Mesothelial cell of epicardium (in vitro differentiated cells): ENCODE results near the gene CPAMD8. TPM values are rescaled to one million over a fixed set of nuclear protein-coding genes. Genes with fewer than 3 reads are reported as not detected.

Experiments
- DNase-seq, 2 experiments: peaks; one replicate each; pipeline ENCODE4 v3.0.0; 2021; ENCODE audit warnings: low spot score in 2 of 2; ENCODE audit not compliant: unreplicated experiment in 2 of 2
- H3K27ac Mint-ChIP-seq: 2 replicates; pipeline ENCODE4 v1.8.0; 2021; ENCODE audit warnings: mixed read lengths
- H3K27me3 Mint-ChIP-seq: 2 replicates; pipeline ENCODE4 v1.8.0; 2021; ENCODE audit warnings: low read depth, mixed read lengths
- H3K36me3 Mint-ChIP-seq: 2 replicates; pipeline ENCODE4 v1.8.0; 2021; ENCODE audit warnings: mixed read lengths
- H3K4me1 Mint-ChIP-seq: 2 replicates; pipeline ENCODE4 v1.8.0; 2021; ENCODE audit warnings: mixed read lengths
- H3K4me3 Mint-ChIP-seq: 2 replicates; pipeline ENCODE4 v1.8.0; 2021; ENCODE audit warnings: mild to moderate bottlenecking, moderate library complexity, mixed read lengths
- H3K9me3 Mint-ChIP-seq: 2 replicates; pipeline ENCODE4 v1.8.0; 2021; ENCODE audit warnings: mixed read lengths
- total RNA-seq: library from RNA; stranded (reverse); gene quantifications from 3 replicates; pipeline ENCODE4 v1.2.1, GENCODE V29; 2021
- TF ChIP-seq, protein P1 (sequence below): fragments of 200-600 bp; sonication (generic); IDR thresholded peaks from one replicate; pipeline ENCODE4 v1.5.0; 2021; ENCODE audit warnings: antibody characterized with exemption; ENCODE audit not compliant: unreplicated experiment

The CPAMD8 gene
- total RNA-seq, 1 donor from 2014 or later = 40.9 TPM

DNA sequence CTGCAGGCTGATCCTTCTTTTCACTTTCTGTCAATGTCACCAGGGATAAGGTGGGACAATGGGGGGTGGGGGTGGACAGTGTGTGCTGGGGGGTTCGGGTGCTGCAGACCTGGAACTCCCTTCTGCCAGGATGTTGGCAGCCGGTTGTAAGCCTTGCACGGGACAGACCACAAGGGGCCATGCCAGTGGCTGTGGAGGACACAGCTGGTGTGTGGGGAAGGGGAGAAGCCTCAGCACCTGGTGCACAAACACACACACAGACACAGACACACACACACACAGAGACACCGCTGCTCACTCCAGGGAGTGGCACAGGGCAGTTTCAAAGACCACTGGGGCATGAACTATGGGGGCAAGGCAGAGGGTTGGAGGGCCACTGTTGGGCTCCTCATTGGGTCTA lies 134.2 kb downstream of the CPAMD8 start:
- Mint-ChIP-seq H3K9me3 (no peaks in the 10 kb centered on the region), H3K4me3 (no peak overlapping the region), H3K36me3 (no peaks in the 10 kb centered on the region), H3K27me3 (peaks cover 28% of the 10 kb centered on the region), H3K27ac (no peak overlapping the region), H3K4me1 (peaks cover 2% of the 10 kb centered on the region)
- no peak for DNase-seq
- TF ChIP-seq, protein P1, sequence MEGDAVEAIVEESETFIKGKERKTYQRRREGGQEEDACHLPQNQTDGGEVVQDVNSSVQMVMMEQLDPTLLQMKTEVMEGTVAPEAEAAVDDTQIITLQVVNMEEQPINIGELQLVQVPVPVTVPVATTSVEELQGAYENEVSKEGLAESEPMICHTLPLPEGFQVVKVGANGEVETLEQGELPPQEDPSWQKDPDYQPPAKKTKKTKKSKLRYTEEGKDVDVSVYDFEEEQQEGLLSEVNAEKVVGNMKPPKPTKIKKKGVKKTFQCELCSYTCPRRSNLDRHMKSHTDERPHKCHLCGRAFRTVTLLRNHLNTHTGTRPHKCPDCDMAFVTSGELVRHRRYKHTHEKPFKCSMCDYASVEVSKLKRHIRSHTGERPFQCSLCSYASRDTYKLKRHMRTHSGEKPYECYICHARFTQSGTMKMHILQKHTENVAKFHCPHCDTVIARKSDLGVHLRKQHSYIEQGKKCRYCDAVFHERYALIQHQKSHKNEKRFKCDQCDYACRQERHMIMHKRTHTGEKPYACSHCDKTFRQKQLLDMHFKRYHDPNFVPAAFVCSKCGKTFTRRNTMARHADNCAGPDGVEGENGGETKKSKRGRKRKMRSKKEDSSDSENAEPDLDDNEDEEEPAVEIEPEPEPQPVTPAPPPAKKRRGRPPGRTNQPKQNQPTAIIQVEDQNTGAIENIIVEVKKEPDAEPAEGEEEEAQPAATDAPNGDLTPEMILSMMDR = no peak

- H3K27ac Mint-ChIP-seq = no peak overlapping the region
- no peaks in the 10 kb centered on the region for H3K36me3 Mint-ChIP-seq
- peaks cover 2% of the 10 kb centered on the region for H3K4me1 Mint-ChIP-seq
- DNase-seq = no peak
- H3K4me3 Mint-ChIP-seq = no peak overlapping the region
- peaks cover 26% of the 10 kb centered on the region for H3K27me3 Mint-ChIP-seq
- no peaks in the 10 kb centered on the region for H3K9me3 Mint-ChIP-seq
- TF ChIP-seq, protein P1 = no peak
These were observed 134.8 kb downstream of the CPAMD8 start for GRCh38 chr19:16891696-16892382.

GRCh38 chr19:16890461-16891184 lies 136.0 kb downstream of the CPAMD8 start:
- no peak overlapping the region for H3K4me3 Mint-ChIP-seq
- TF ChIP-seq, protein P1 = no peak
- DNase-seq = no peak
- no peaks in the 10 kb centered on the region for H3K9me3 Mint-ChIP-seq
- peaks cover 2% of the 10 kb centered on the region for H3K4me1 Mint-ChIP-seq
- H3K27ac Mint-ChIP-seq = no peak overlapping the region
- peaks cover 21% of the 10 kb centered on the region for H3K27me3 Mint-ChIP-seq
- H3K36me3 Mint-ChIP-seq = no peaks in the 10 kb centered on the region

- TF ChIP-seq, protein P1 = no peak
- H3K4me3 Mint-ChIP-seq = no peak overlapping the region
- DNase-seq = no peak
- H3K4me1 Mint-ChIP-seq = peaks cover 2% of the 10 kb centered on the region
- H3K27me3 Mint-ChIP-seq = peaks cover 15% of the 10 kb centered on the region
- no peaks in the 10 kb centered on the region for H3K9me3 Mint-ChIP-seq
- no peaks in the 10 kb centered on the region for H3K36me3 Mint-ChIP-seq
- H3K27ac Mint-ChIP-seq = no peak overlapping the region
These were observed 136.6 kb downstream of the CPAMD8 start for GRCh38 chr19:16889883-16890460.

DNA sequence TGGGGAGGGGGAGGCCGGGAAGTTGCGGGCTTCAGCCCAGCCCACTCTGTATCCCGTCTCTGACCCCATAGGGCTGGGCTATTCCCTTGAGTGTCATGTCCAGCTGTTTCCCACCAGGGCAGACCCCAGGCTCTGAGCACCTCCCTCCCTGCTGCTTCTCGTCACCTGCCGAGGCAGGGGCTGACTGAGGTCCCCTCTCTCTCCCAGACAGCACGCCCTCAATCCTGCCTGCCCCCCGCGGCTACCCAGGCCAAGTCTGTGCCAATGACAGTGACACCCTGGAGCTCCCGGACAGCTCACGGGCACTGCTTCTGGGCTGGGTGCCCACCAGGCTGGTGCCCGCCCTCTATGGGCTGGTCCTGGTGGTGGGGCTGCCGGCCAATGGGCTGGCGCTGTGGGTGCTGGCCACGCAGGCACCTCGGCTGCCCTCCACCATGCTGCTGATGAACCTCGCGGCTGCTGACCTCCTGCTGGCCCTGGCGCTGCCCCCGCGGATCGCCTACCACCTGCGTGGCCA lies 137.2 kb downstream of the CPAMD8 start:
- Mint-ChIP-seq H3K27me3 (peaks cover 10% of the 10 kb centered on the region), H3K9me3 (no peaks in the 10 kb centered on the region), H3K36me3 (no peaks in the 10 kb centered on the region), H3K4me3 (no peak overlapping the region), H3K27ac (no peak overlapping the region), H3K4me1 (peaks cover 2% of the 10 kb centered on the region)
- TF ChIP-seq, protein P1 = no peak
- no peak for DNase-seq
